Stomach (tissue), 9 donors: Measurements from ENCODE around the gene IGFN1. TPM values are rescaled to one million over a fixed set of nuclear protein-coding genes. Genes with fewer than 3 reads are reported as not detected.

Source experiments
- DNase-seq, 2 donors: peaks; one replicate each; pipeline versions ENCODE4 v3.0.0 to v3.0.0-alpha.2; 2013 to 2019
- H3K27ac ChIP-seq, 5 donors: fragments of 200-600 bp in 4 of 5; sonication (generic) in 4 of 5; one replicate each; pipeline ENCODE4 v1.5.1; 2013 to 2019; ENCODE audit warnings: mild to moderate bottlenecking in 1 of 5, moderate library complexity in 1 of 5
- H3K27me3 ChIP-seq, 3 donors: fragments of 200-600 bp; sonication (generic); one replicate each; pipeline ENCODE4 v1.5.1; 2017 to 2019; ENCODE audit warnings: mixed run types in 1 of 3
- H3K36me3 ChIP-seq, 4 donors: fragments of 200-600 bp; sonication (generic); 1 replicate in 3 of 4; 2 replicates in 1 of 4; pipeline ENCODE4 v1.5.1; 2016 to 2019
- H3K4me1 ChIP-seq, 4 donors: fragments of 200-600 bp; sonication (generic); one replicate each; pipeline ENCODE4 v1.5.1; 2016 to 2019
- H3K4me3 ChIP-seq, 4 donors: fragments of 200-600 bp; sonication (generic) in 3 of 4; one replicate each; pipeline ENCODE4 v1.5.1; 2016 to 2019; ENCODE audit warnings: mild to moderate bottlenecking in 1 of 4
- H3K9me3 ChIP-seq, 4 donors: fragments of 200-600 bp; sonication (generic); one replicate each; pipeline ENCODE4 v1.5.1; 2016 to 2019
- CTCF ChIP-seq, 7 experiments: fragments of 450-650 bp in 4 of 7; fragments of 200-600 bp in 3 of 7; sonication (generic) in 3 of 7; IDR thresholded peaks; one replicate each; pipeline ENCODE4 v1.5.1; 2016 to 2019; ENCODE audit warnings: antibody characterized with exemption in 7 of 7, control low read depth in 2 of 7, mild to moderate bottlenecking in 1 of 7
- EP300 ChIP-seq: sonication (generic); formaldehyde crosslinking; IDR thresholded peaks from one replicate; pipeline ENCODE4 v1.6.1; 2017; ENCODE audit warnings: antibody characterized with exemption
- POLR2A ChIP-seq, 4 donors: fragments of 450-650 bp; IDR thresholded peaks; one replicate each; pipeline ENCODE4 v1.6.1; 2016; ENCODE audit warnings: antibody characterized with exemption in 4 of 4, control low read depth in 2 of 4, mild to moderate bottlenecking in 1 of 4, moderate library complexity in 1 of 4
- POLR2AphosphoS5 ChIP-seq, 3 donors: sonication (generic); formaldehyde crosslinking; IDR thresholded peaks; one replicate each; pipeline ENCODE4 v1.6.1; 2016; ENCODE audit warnings: antibody characterized with exemption in 3 of 3
- WGBS, 5 donors: extraction: QIAGEN DNeasy Blood & Tissue Kit in 3 of 5; methylation state at CpG; one replicate each; pipeline versions ENCODE4 v1.1.5 to v1.1.7; 2013 to 2018; 5-methylcytosine and 5-hydroxymethylcytosine counted together
- intact Hi-C: fragments of 100-400 bp; cut with DNase I; formaldehyde crosslinking; loops from one replicate; pipeline ENCODE4 v1.15.1; 2023; ENCODE audit warnings: low total_unique reads
- polyA plus RNA-seq, 3 donors: library from polyadenylated mRNA; stranded (reverse); fragments of 200-250 nt; gene quantifications; one replicate each; pipeline ENCODE4 v1.2.3, GENCODE V29; 2013
- total RNA-seq, 5 donors: library from RNA; depleted of rRNA; stranded (reverse); fragments of >200 nt; gene quantifications; one replicate each; pipeline versions ENCODE4 v1.1.0 to v1.2.3, GENCODE V29; 2014 to 2016
- donor health status: healthy with polysubstance abuse.
- donor health status: Bipolar disorder and iron deficiency.
- donor health status: healthy.

IGFN1 gene
- total and polyA plus RNA-seq, 8 donors: under 0.01 to 0.55 (median 0.05) TPM; not detected in 3

- H3K27me3 ChIP-seq: no peaks in the 10 kb centered on the region
- TF ChIP-seq POLR2A (IDR thresholded peaks at IDR 0.05) (no peak), EP300 (no peak), POLR2AphosphoS5 (IDR thresholded peaks at IDR 0.05) (no peak), CTCF (IDR thresholded peaks at IDR 0.05) (no peak)
- H3K4me1 ChIP-seq: peaks cover 4 to 20% (median 16%) of the 10 kb centered on the region in 4 donors
- no peaks in the 10 kb centered on the region for H3K36me3 ChIP-seq
- H3K27ac ChIP-seq: peak overlapping the region in 1 of 5 donors; percentile 7
- no peaks in the 10 kb centered on the region for H3K9me3 ChIP-seq
- intact Hi-C loops: no loop called here
- H3K4me3 ChIP-seq: no peak overlapping the region
- DNase-seq: peak; percentile 58 to 63
- 46 to 55% (median 53%) methylated on average over 13 of the region's 13 CpGs for WGBS, 5 donors
Observed at GRCh38 chr1:201167041-201167991, 23.3 kb upstream of the IGFN1 start.

- Histone ChIP-seq H3K4me1 (peaks cover 4 to 20% (median 16%) of the 10 kb centered on the region in 4 donors), H3K36me3 (no peaks in the 10 kb centered on the region), H3K27me3 (no peaks in the 10 kb centered on the region), H3K9me3 (no peaks in the 10 kb centered on the region), H3K27ac (peak overlapping the region in 2 of 5 donors; percentile 8 to 96), H3K4me3 (no peak overlapping the region)
- WGBS, 5 donors: 59 to 98% (median 71%) methylated on average over 3 of the region's 3 CpGs
- DNase-seq: no peak
- intact Hi-C loops: no loop called here
- no peak for TF ChIP-seq EP300
- TF ChIP-seq POLR2AphosphoS5 (IDR thresholded peaks at IDR 0.05): no peak
- no peak for TF ChIP-seq CTCF (IDR thresholded peaks at IDR 0.05)
- no peak for TF ChIP-seq POLR2A (IDR thresholded peaks at IDR 0.05)
Observed at GRCh38 chr1:201169203-201169602, 21.4 kb upstream of the IGFN1 start.

GRCh38 chr1:201169971-201170532 is 20.6 kb upstream of the IGFN1 start:
- Histone ChIP-seq H3K36me3 (no peaks in the 10 kb centered on the region), H3K4me3 (peak overlapping the region in 3 of 4 donors; percentile 61 to 70 (median 67)), H3K27me3 (no peaks in the 10 kb centered on the region), H3K4me1 (peaks cover 4 to 20% (median 16%) of the 10 kb centered on the region in 4 donors), H3K9me3 (no peaks in the 10 kb centered on the region), H3K27ac (peak overlapping the region; percentile 47 to 96 (median 96))
- no peak for TF ChIP-seq POLR2AphosphoS5 (IDR thresholded peaks at IDR 0.05)
- no peak for TF ChIP-seq POLR2A (IDR thresholded peaks at IDR 0.05)
- no peak for TF ChIP-seq EP300
- DNase-seq: no peak
- WGBS, 5 donors: 80 to 87% (median 82%) methylated on average over 2 of the region's 2 CpGs
- intact Hi-C loops: no loop called here

- DNase-seq: peak; percentile 97 to 98
- 4 to 7% (median 4%) methylated on average over 20 to 26 of the region's 26 CpGs for WGBS, 5 donors
- peaks cover 4 to 20% (median 16%) of the 10 kb centered on the region in 4 donors for H3K4me1 ChIP-seq
- intact Hi-C loops: no loop called here
- H3K4me3 ChIP-seq: peak overlapping the region; percentile 55 to 70 (median 64)
- no peaks in the 10 kb centered on the region for H3K36me3 ChIP-seq
- peak overlapping the region; percentile 90 to 97 (median 96) for H3K27ac ChIP-seq
- H3K27me3 ChIP-seq: no peaks in the 10 kb centered on the region
- TF ChIP-seq POLR2AphosphoS5 (IDR thresholded peaks at IDR 0.05): peak; percentile 83 to 93 (median 84)
- peak in 2 of 4 donors; percentile 74 to 83 for TF ChIP-seq POLR2A (IDR thresholded peaks at IDR 0.05)
- TF ChIP-seq EP300: no peak
- TF ChIP-seq CTCF (IDR thresholded peaks at IDR 0.05): peak in 2 of 7 experiments; percentile 15 to 42
- H3K9me3 ChIP-seq: no peaks in the 10 kb centered on the region
Observed at GRCh38 chr1:201170533-201171062, 20.0 kb upstream of the IGFN1 start.
